Measurements from ENCODE around the gene TMEM132C. TPM values are rescaled to one million over a fixed set of nuclear protein-coding genes. Genes with fewer than 3 reads are reported as not detected.

Gene TMEM132C
- total RNA-seq, 1 experiment from 2014 or later = not detected

GRCh38 chr12:128338386-128339125 lies 71.6 kb downstream of the TMEM132C start:
- no peak for DNase-seq (ENCODE audit: low read depth)

GRCh38 chr12:128339126-128339520 lies 72.2 kb downstream of the TMEM132C start:
- DNase-seq (ENCODE audit: low read depth) = no peak

GRCh38 chr12:128339631-128340030 lies 72.7 kb downstream of the TMEM132C start:
- no peak for DNase-seq (ENCODE audit: low read depth)

- DNase-seq (ENCODE audit: low read depth) = no peak
These were observed 86.3 kb downstream of the TMEM132C start for GRCh38 chr12:128353301-128353700.

GRCh38 chr12:128356547-128356946 lies 89.6 kb downstream of the TMEM132C start:
- no peak for DNase-seq (ENCODE audit: low read depth)

- no peak for DNase-seq (ENCODE audit: low read depth)
These were observed 94.5 kb downstream of the TMEM132C start for GRCh38 chr12:128361400-128361995.

GRCh38 chr12:128365032-128365431 lies 98.1 kb downstream of the TMEM132C start:
- DNase-seq (ENCODE audit: low read depth) = no peak

GRCh38 chr12:128365651-128366231 lies 98.8 kb downstream of the TMEM132C start:
- no peak for DNase-seq (ENCODE audit: low read depth)

GRCh38 chr12:128367961-128368360 lies 101.0 kb downstream of the TMEM132C start:
- no peak for DNase-seq (ENCODE audit: low read depth)

GRCh38 chr12:128381541-128381940 lies 114.6 kb downstream of the TMEM132C start:
- no peak for DNase-seq (ENCODE audit: low read depth)

- DNase-seq (ENCODE audit: low read depth) = no peak
These were observed 115.0 kb downstream of the TMEM132C start for GRCh38 chr12:128381946-128382345.

- no peak for DNase-seq (ENCODE audit: low read depth)
These were observed 116.0 kb downstream of the TMEM132C start for GRCh38 chr12:128382946-128383345.

GRCh38 chr12:128383357-128383937 lies 116.5 kb downstream of the TMEM132C start:
- no peak for DNase-seq (ENCODE audit: low read depth)

- no peak for DNase-seq (ENCODE audit: low read depth)
These were observed 118.8 kb downstream of the TMEM132C start for GRCh38 chr12:128385736-128386135.

- no peak for DNase-seq (ENCODE audit: low read depth)
These were observed 120.9 kb downstream of the TMEM132C start for GRCh38 chr12:128387811-128388422.

- DNase-seq (ENCODE audit: low read depth) = no peak
These were observed 121.6 kb downstream of the TMEM132C start for GRCh38 chr12:128388461-128389000.

GRCh38 chr12:128393346-128393745 lies 126.4 kb downstream of the TMEM132C start:
- DNase-seq (ENCODE audit: low read depth) = no peak

GRCh38 chr12:128394137-128394536 lies 127.2 kb downstream of the TMEM132C start:
- DNase-seq (ENCODE audit: low read depth) = no peak

GRCh38 chr12:128399253-128399652 lies 132.3 kb downstream of the TMEM132C start:
- DNase-seq (ENCODE audit: low read depth) = no peak

GRCh38 chr12:128402486-128403243 lies 135.7 kb downstream of the TMEM132C start:
- DNase-seq (ENCODE audit: low read depth) = no peak

- DNase-seq (ENCODE audit: low read depth) = no peak
These were observed 141.7 kb downstream of the TMEM132C start for GRCh38 chr12:128408669-128409068.
